HG02970 (cell line): ENCODE results near the gene TP73.

Experiments used
- ATAC-seq: cut with Tn5 transposase; IDR thresholded peaks from one replicate; pipeline ENCODE4 v1.9.1; 2021; ENCODE audit warnings: mild to moderate bottlenecking, moderate library complexity, moderate number of reproducible peaks; ENCODE audit not compliant: unreplicated experiment, low FRiP score

The TP73 gene

GRCh38 chr1:3651930-3652547 lies at the start of gene TP73:
TP73 (plus strand) TSS chr1:3652516; CDS start chr1:3682366, 29,850 bp downstream.
- ATAC-seq: no peak

DNA sequence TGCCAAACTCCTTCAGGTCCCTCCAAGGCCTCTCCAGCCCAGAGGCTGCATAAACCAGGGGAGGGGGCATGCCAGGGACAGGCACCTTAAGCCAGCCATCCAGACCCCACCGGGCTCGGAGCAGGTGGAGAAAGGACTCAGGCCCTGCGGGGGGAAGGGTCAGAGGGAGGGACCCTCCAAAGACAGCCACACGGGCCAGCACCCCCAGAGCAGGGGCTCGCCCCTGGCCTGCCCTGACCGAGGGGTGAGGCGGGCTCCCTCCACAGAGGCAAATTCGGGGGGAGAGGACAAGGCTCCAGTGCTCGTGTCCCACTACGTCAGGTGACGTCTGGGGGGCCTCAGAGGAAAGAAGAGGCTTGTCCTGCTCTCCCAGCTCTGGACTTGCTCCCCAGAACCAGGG lies 49.2 kb upstream of the TP73 start:
- ATAC-seq: no peak

DNA sequence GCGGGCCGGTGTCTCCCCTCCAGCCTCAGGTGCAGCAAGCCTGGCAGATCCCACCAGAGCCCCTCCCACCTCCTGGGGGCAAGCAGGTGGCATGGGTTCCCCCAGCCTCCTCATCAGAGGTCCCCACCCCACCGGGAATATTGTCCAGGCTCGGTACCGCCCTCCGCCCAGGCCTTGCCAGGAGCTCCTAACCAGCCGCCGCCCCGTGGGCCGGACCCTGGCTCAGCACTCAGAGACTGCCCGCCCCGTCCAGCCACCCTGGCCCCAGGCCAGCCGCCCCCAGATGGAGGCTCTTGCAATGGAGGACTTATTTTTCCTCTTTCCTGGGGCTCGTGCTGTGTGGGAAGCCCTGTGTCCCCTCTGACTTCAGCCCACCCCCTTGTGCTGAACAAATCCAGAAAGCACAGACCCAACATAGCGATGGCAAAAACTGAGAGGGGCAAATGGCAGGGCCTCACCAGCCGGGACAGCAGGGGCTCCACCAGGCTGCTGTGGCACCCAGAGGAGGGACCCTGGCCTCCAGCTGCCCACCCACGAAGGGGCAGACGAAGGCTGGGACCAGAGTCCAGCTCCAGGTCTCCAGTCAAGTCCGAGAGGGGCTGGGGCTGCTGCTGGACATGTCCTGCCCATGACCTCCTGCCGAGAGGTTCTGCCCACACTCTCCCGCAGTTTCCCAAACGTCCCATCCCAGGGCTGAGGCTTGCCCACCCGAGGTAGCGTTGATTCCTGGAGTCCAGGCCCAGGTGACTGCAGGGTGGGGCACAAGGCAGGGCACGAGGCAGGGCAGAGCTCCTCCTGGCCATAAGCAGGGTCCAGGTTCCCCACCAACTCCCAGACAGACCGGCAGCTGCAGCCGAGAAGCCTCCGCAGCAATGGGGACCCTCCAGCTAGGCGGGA lies 48.5 kb upstream of the TP73 start:
- no peak for ATAC-seq

DNA sequence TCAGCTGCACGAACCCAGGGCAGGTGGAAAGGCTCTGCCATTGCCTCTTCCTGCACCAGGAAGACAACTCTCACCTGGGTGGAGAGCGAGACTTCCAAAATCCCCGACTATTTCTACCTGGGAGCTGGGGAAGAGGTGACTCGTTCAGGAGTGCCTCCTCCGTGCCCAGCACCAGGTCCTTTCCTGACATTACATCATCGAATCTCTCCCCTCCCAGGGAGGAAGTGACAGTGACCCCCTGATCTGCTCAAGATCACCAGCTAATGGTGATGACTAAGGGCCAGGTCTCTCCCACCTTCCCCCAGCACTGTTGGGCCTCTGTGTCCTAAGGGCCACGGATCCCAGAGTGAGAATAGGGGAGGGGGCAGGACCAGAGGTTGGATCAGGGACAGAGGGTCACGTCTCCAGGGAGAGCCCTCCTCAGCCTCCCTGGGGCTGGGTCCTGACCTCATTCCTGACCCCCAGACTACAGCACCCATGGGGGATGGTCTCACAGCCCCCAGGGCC lies 47.8 kb upstream of the TP73 start:
- no peak for ATAC-seq

DNA sequence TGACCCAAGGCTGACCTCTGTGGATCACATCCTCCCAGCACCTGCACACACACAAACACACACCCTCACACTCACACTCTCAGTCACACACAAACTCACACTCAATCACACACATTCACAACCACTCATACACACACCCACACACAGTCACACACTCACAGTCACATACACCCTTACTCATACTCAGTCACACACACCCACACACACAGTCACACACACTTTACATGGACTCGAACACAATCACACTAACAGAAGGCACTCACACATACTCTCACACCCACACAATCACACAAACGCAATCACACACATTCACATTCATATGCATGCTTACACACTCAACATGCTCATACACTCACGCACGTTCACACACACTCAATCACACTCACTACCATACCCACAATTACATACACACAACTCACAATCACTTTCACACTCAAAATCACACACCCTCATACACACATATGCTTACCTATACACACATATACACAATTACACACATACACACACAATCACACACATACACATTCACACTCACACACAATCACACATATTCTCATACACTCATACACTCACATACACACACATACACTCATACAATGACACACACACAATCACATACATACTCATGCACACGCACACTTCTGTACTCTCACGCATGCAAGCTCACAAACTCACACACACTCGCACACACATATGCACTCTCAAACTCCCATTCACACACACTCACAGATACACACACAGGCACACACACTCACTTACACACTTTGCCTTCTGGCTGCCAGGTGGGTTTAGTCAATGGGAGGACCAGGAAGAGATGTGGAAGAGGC lies 47.1 kb upstream of the TP73 start:
- ATAC-seq: no peak

DNA sequence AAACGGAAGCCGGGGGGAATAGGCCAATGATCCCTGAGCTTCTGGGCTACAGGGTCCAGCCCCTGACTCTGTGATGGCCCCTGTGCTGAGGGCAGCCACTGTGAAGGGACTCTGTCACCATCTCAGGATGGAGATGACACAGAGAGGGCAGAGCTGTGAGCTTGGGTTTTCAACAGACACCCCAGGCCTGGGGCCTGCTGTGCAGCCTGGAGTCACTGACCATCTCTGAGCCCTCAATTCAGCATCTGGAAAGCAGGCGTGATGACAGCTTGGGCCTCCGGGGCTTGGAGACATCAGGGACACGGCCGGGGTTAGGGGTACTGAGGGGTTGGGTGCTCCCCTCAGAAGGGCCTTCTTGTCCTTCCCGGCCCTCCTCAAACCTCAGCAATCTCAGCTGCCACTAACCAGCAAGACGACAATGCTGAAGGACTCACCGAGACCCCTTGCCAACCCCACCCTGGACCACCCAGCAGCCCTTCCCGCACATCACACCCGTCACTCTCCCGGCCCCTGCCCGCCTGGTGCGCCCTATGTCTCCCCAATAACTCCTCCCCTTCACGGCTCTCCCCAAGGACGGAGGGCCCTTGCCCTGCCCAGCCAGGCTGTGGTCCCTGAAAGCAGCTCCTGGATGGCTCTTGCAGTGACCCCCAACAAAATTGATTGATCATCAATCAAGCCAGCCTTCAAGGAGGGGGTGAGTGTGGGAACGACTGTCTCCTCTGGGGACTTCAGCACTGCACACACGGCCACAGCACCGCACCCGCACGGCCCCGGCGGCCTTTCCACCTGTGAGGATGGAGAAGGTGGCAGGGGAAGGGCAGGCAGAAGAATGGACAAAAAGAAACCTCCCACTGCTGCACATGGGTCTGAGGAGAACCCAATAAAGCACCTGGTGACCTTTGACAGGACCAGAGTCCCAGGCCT lies 45.3 kb upstream of the TP73 start:
- ATAC-seq: no peak

DNA sequence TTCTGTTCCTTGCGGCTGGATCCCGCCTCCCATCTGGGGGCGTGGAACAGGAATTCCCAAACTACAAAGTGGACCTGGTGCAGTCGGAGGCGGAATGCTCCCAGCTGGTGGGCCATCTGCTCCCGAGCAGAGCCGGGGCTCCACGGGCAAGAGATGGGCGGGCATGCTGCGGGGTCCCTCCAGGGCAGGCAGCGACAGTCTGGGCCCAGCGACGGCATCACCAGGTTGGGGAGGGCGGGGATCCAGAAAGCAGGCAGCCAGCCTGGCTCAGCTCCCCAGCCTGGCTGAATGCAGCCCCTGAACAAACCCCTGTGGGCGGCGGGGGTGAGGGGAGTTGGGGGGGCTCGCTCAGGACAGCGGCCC lies 44.6 kb upstream of the TP73 start:
- no peak for ATAC-seq

- ATAC-seq: no peak
Observed at GRCh38 chr1:3608154-3608553, 44.2 kb upstream of the TP73 start.

DNA sequence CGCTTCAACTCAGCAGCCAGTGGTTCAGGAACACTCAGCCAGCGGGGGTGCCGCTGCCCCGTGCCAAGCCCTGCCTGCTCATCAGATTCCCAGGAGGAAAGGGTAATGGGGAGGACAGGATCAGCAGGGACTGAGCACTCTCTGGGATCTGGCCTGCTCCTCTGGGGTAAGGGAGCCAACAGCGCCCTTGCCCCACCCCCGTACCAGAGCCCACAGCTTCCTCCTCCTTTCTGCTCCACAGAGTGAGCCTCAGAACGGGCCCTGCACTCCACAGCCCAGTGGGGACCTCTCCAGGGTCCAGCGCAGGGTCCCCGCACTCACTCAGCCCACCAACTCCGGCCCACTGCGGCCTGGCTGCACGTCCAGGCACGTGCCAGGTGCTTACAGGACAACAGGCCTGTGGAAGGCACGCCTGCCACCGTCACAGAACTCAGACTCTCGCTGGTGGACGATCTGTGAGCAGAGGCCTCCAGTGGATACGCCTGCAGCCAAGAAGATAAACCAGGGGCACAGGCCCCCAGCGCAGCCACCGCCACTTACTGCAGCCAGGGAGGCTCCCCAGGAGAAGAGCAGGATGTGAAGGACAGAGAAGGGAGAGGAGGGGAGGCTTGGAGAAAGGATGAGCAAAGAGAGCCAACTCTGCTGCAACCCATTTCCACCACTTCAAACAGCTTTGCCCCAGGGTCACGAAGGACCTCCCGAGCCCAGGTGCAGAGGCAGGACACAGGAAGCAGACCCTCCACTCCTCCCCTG lies 43.1 kb upstream of the TP73 start:
- ATAC-seq: no peak

DNA sequence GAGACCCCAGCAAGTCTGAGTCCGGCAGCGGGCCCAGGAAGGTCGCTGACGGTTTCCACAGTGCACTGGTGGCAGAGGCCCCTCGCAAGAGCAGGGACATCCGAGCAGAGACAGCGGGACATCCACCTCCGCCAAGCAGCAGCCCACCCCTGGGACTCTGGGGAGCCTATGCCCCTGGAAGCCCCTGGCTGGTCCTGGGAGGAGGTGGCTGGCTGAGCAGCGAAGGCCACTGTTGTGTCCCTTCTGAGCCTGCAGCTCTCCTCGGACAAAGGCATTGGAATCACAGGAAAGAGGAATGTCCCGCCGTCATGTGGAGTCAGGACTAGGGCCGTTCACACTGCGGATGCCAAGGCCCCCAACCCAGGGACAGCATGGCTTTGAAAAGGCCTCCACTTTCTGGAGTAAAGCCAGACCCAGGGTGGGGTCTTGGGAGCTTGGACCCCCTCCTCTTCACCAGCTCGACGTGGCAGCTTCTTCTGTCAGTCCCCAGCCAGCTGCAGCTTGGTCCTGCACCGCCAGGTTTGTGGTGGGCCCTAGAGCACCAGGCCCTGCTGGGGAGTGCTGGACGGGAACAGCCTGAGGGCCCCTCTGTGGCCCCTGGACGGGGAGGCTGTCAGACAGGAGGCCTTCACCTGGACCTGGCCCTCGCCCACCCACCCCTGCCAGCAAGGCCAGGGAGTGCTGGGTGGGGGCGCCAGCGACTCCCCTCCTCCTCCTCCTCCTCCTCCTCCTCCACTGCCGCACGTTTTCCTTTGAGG lies 42.4 kb upstream of the TP73 start:
- no peak for ATAC-seq

GRCh38 chr1:3610527-3611169 lies 41.7 kb upstream of the TP73 start:
- ATAC-seq: no peak

DNA sequence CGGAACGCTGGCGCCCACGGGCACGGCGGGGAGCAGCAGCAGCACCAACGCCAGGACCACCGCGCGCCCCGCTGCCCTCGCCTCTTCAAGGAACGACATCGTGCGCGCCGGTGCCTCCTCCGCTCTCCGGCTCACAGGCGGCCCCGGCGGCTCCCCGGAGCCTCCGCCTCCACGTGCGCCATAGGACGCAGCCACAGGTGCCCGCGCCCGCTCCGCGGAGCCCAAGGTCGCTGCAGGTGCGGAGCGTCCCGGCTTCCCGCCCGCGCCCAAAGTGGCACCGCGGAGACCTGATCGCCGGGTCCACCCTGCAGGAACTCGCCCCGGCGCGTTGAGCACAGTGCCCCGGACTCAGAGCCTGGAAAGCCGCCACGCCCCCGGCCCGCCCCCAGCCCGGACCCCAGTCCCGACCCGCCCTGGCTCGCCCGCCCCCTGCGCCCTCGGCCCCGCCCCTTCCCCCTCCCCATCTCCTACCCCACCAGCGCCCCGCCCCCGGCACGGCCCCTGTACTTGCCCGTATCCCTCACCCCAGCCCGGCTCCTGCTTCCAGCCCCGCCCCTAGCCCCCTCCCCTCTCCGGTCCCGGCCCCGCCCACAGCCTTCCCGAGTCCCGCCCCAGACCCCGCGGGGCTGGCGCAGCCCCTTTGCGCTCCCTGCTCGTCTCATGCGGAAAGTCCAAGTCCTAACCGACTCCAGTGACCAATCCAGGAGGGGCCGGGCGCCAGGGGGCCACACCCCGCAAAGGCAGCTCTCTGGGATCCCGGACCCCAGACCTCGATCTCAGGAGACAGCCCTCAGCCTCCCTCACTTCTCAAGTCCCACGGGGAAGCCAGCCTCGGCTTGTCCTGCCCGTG lies 40.9 kb upstream of the TP73 start, which contains the start of gene MEGF6:
MEGF6 (minus strand) TSS at position 339 of the 850 bp plus-strand sequence; CDS start at position 99, 240 bp downstream.
- ATAC-seq: no peak

GRCh38 chr1:3612123-3612522 lies 40.2 kb upstream of the TP73 start:
- no peak for ATAC-seq

DNA sequence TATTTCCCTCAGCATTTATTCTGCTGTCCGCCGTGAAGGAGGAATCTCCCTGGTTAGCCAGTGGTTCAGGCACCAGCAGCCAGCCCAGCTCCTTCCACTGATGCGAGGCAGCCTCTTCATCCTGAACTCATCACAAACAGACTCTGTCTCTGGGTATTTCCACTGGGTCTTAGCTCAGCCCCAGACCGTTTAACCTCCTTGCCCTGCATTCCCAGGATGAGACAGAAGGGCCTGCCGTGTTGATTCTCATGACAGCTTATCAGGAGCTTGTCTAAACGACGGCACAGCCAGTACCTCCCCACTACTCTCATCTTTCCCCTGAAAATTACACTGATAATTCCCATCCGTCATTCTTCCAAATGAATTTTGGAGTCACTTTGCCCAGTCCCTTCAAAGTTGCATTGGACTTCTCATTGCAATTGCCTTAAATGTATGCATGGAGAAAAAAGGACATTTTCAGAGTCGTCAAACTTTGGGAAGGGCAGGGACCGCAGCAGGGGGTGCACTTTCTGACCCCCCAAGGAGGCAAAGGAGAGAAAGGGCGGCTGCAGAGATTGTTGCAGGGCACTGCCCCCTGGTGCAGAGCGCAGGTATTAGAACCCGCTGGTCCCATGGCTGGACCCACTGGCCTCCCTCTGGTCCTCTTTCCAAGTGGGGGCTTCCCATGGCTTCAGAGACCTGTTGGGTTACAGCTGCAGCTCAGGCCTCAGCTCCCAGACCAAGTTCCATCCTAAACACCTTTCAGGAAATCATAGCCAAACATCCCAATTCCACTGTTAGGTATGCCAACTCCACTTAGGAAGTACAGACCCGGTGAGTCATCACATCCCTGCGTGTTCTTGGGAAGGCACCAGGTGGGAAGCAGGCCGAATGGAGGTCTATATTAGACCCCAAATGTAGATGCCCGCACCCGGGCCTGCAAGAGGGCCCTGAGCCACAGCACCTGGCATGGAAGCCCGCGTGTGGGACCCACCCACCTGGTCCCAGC lies 37.3 kb upstream of the TP73 start:
- no peak for ATAC-seq

DNA sequence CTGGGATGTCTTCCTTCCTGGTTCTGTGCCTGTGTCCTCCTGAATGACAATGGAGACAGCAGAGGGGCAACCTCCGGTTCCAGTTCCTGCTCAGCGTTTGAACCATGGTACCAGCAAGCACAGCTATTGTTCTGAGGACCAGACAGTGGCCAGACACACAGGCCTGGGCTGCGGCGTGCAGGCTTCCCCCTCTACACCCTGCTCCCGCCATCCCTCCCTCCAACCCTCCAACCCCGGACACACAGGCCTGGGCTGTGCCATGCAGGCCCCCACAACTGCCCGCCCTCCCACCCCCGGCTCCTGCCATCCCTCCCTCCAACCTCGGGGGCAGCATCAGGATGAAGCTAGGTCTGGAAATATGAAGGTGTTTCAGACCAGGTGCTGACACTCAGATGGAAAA lies 35.5 kb upstream of the TP73 start:
- ATAC-seq: no peak

DNA sequence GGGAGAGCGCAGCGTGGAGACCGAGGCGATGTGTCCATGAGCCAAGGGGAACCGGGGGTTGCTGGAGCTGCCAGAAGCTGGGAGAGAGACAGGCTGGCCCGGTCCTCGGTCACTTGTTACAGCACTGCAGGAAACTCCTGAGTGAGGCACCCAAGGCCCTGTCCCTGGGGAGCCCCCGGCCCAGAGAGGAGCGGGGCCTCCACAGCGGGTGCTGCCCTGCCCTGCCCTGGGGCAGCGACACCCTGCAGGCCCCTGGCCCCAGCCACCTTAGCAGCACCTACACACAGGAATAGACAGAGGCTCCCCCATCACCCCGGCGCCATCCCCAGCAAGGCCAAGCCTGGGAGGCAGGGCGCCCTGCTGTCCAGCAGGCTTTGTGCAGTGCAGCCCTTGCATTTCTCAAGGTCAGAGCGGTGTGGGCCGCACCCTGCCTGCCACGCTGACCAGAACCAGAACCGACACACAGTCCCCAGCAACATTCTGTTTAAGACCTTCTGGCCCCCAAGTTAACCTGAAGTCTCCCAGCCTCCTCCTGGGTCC lies 34.4 kb upstream of the TP73 start:
- ATAC-seq: no peak
